Raji (cell line): ENCODE measurements around the gene AFG3L2.

Source experiments
- POLR2A ChIP-seq: IDR thresholded peaks from 2 replicates; pipeline ENCODE4 v1.6.1; 2011; ENCODE audit warnings: low read depth, low read length, control low read depth; ENCODE audit not compliant: insufficient read depth

Gene AFG3L2

GRCh38 chr18:12304351-12305210 lies 72.4 kb downstream of the AFG3L2 start:
- no peak for TF ChIP-seq POLR2A

GRCh38 chr18:12302391-12303147 lies 74.5 kb downstream of the AFG3L2 start:
- TF ChIP-seq POLR2A: no peak

GRCh38 chr18:12301263-12302005 lies 75.6 kb downstream of the AFG3L2 start:
- TF ChIP-seq POLR2A: no peak

GRCh38 chr18:12299862-12300261 lies 77.2 kb downstream of the AFG3L2 start:
- TF ChIP-seq POLR2A: no peak

GRCh38 chr18:12296457-12296856 lies 80.6 kb downstream of the AFG3L2 start:
- no peak for TF ChIP-seq POLR2A

- TF ChIP-seq POLR2A: no peak
These were observed 81.0 kb downstream of the AFG3L2 start for GRCh38 chr18:12296087-12296403.

GRCh38 chr18:12295389-12296086 lies 81.5 kb downstream of the AFG3L2 start:
- TF ChIP-seq POLR2A: no peak

- no peak for TF ChIP-seq POLR2A
These were observed 83.2 kb downstream of the AFG3L2 start for GRCh38 chr18:12293831-12294230.

- TF ChIP-seq POLR2A: no peak
These were observed 85.3 kb downstream of the AFG3L2 start for GRCh38 chr18:12291690-12292089.

GRCh38 chr18:12291161-12291560 lies 85.9 kb downstream of the AFG3L2 start:
- no peak for TF ChIP-seq POLR2A

GRCh38 chr18:12290086-12290485 lies 86.9 kb downstream of the AFG3L2 start:
- no peak for TF ChIP-seq POLR2A

- TF ChIP-seq POLR2A: no peak
These were observed 88.6 kb downstream of the AFG3L2 start for GRCh38 chr18:12288403-12288755.

- no peak for TF ChIP-seq POLR2A
These were observed 89.2 kb downstream of the AFG3L2 start for GRCh38 chr18:12287684-12288402.

GRCh38 chr18:12287131-12287681 lies 89.8 kb downstream of the AFG3L2 start:
- TF ChIP-seq POLR2A: no peak
